ENCODE data around the gene GH1. TPM values are rescaled to one million over a fixed set of nuclear protein-coding genes. Genes with fewer than 3 reads are reported as not detected.
A peak's percentile ranks its signal among the peaks of the same experiment; 100 is the strongest.

GH1 gene
- total and polyA plus RNA-seq, 2 donors (not counting 1 experiment from before 2014, with no cell fraction given), result 1.7 to 2.3 TPM

DNA sequence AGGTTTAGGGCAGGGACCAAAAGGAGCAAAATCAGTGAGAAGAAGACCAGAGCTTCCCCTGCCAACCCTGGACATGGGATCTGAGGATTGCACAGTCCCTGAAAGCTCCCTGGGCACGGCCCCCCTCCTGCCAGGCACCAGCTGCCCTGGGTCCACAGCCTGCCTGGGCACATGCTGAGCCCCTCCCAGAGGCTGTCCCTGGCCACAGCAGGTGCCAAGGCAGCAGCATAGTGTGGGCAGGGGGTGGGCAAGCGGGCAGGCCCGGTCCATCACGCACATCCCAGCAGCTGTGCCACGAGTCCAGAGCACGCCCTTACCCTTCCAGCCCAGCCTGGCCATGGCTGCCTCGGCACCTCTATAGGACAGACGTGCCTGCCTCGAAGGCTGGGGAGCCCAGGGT lies 41.4 kb upstream of the GH1 start:
- H3K9me3 Mint-ChIP-seq (ENCODE audit: insufficient read depth), result no peaks in the 10 kb centered on the region
- no peak overlapping the region for H3K9ac ChIP-seq (ENCODE audit: low read length)
- ATAC-seq (ENCODE audit: low read depth) (no peak), DNase-seq (no peak)
- H3K4me3 Mint-ChIP-seq, result no peak overlapping the region
- 94% methylated on average over 9 of the region's 9 CpGs for WGBS (ENCODE audit: insufficient coverage)
- no peak overlapping the region for H3K4me2 ChIP-seq (replicated peaks; ENCODE audit: low read depth, low read length, poor library complexity, severe bottlenecking)
- no peak overlapping the region for H3K4me3 ChIP-seq (ENCODE audit: control extremely low read depth in 1 of 5, extremely low read depth in 1 of 5, insufficient read depth in 1 of 5, low read depth in 2 of 5, low read length in 4 of 5)
- no peak overlapping the region for H2AFZ ChIP-seq (ENCODE audit: insufficient read depth, low read depth, low read length, poor library complexity, severe bottlenecking)
- H3K27me3 Mint-ChIP-seq, result no peaks in the 10 kb centered on the region
- H3K36me3 ChIP-seq (replicated peaks in 1 of 2; ENCODE audit: control extremely low read depth in 1 of 2, control insufficient read depth in 1 of 2, extremely low read depth in 1 of 2, insufficient read depth in 2 of 2, low read length in 1 of 2), result no peaks in the 10 kb centered on the region
- no peak overlapping the region for H3K27ac ChIP-seq (ENCODE audit: low read length in 2 of 2)
- H4K20me1 ChIP-seq (ENCODE audit: control insufficient read depth, insufficient read depth, low read length, poor library complexity, severe bottlenecking), result no peaks in the 10 kb centered on the region
- ChIA-PET CTCF (interaction anchor here (14.3 to 14.6 kb wide), 2 partner anchors 44 to 64 kb away, joined by 214 to 504 read pairs; partner anchors contain the start of genes CSHL1, GH1 and ICAM2), POLR2A (no interaction called here)
- no peaks in the 10 kb centered on the region for H3K9me3 ChIP-seq (ENCODE audit: control extremely low read depth in 1 of 3, control insufficient read depth in 2 of 3, insufficient read depth in 1 of 3, low read length in 2 of 3)
- no peaks in the 10 kb centered on the region for H3K27me3 ChIP-seq (replicated peaks in 1 of 4; ENCODE audit: control extremely low read depth in 1 of 4, control insufficient read depth in 3 of 4, insufficient read depth in 4 of 4, low read length in 3 of 4)
- intact Hi-C loops (cut with micrococcal nuclease), result no loop called here
- H3K4me1 ChIP-seq (ENCODE audit: control insufficient read depth in 2 of 2, insufficient read depth in 2 of 2, low read length in 2 of 2), result peaks cover 8 to 18% of the 10 kb centered on the region in 2 donors
- no peak overlapping the region for H3K27ac Mint-ChIP-seq
- H3K4me1 Mint-ChIP-seq, result peaks cover 20% of the 10 kb centered on the region
- no peaks in the 10 kb centered on the region for H3K79me2 ChIP-seq (ENCODE audit: control insufficient read depth, insufficient read depth, low read length)
- TF ChIP-seq EZH2 (IDR thresholded peaks at IDR 0.05; ENCODE audit: borderline replicate concordance, insufficient read depth, low read depth, low read length, poor library complexity, severe bottlenecking), result no peak
- TF ChIP-seq, protein P1, sequence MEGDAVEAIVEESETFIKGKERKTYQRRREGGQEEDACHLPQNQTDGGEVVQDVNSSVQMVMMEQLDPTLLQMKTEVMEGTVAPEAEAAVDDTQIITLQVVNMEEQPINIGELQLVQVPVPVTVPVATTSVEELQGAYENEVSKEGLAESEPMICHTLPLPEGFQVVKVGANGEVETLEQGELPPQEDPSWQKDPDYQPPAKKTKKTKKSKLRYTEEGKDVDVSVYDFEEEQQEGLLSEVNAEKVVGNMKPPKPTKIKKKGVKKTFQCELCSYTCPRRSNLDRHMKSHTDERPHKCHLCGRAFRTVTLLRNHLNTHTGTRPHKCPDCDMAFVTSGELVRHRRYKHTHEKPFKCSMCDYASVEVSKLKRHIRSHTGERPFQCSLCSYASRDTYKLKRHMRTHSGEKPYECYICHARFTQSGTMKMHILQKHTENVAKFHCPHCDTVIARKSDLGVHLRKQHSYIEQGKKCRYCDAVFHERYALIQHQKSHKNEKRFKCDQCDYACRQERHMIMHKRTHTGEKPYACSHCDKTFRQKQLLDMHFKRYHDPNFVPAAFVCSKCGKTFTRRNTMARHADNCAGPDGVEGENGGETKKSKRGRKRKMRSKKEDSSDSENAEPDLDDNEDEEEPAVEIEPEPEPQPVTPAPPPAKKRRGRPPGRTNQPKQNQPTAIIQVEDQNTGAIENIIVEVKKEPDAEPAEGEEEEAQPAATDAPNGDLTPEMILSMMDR (IDR thresholded peaks at IDR 0.05), result no peak

- no peaks in the 10 kb centered on the region for H3K9me3 ChIP-seq (ENCODE audit: control extremely low read depth in 1 of 3, control insufficient read depth in 2 of 3, insufficient read depth in 1 of 3, low read length in 2 of 3)
- TF ChIP-seq EZH2 (IDR thresholded peaks at IDR 0.05; ENCODE audit: borderline replicate concordance, insufficient read depth, low read depth, low read length, poor library complexity, severe bottlenecking), result no peak
- TF ChIP-seq, protein P1 (IDR thresholded peaks at IDR 0.05), result no peak
- H3K9ac ChIP-seq (ENCODE audit: low read length), result no peak overlapping the region
- no peak for DNase-seq
- no peaks in the 10 kb centered on the region for H3K79me2 ChIP-seq (ENCODE audit: control insufficient read depth, insufficient read depth, low read length)
- H3K27ac Mint-ChIP-seq, result peak overlapping the region; percentile 59
- no peaks in the 10 kb centered on the region for H3K27me3 ChIP-seq (replicated peaks in 1 of 4; ENCODE audit: control extremely low read depth in 1 of 4, control insufficient read depth in 3 of 4, insufficient read depth in 4 of 4, low read length in 3 of 4)
- no peak overlapping the region for H3K27ac ChIP-seq (ENCODE audit: low read length in 2 of 2)
- no peak overlapping the region for H3K4me2 ChIP-seq (replicated peaks; ENCODE audit: low read depth, low read length, poor library complexity, severe bottlenecking)
- no peak overlapping the region for H2AFZ ChIP-seq (ENCODE audit: insufficient read depth, low read depth, low read length, poor library complexity, severe bottlenecking)
- no peak overlapping the region for H3K4me3 Mint-ChIP-seq
- intact Hi-C loops (cut with micrococcal nuclease), result no loop called here
- no peak for ATAC-seq (ENCODE audit: low read depth)
- no peaks in the 10 kb centered on the region for H3K36me3 ChIP-seq (replicated peaks in 1 of 2; ENCODE audit: control extremely low read depth in 1 of 2, control insufficient read depth in 1 of 2, extremely low read depth in 1 of 2, insufficient read depth in 2 of 2, low read length in 1 of 2)
- H3K4me1 ChIP-seq (ENCODE audit: control insufficient read depth in 2 of 2, insufficient read depth in 2 of 2, low read length in 2 of 2), result peaks cover 34 to 49% of the 10 kb centered on the region in 2 donors
- no peak overlapping the region for H3K4me3 ChIP-seq (ENCODE audit: control extremely low read depth in 1 of 5, extremely low read depth in 1 of 5, insufficient read depth in 1 of 5, low read depth in 2 of 5, low read length in 4 of 5)
- POLR2A ChIA-PET, result interaction anchor here (1.2 to 1.3 kb wide), 2 partner anchors 10 to 12 kb away, joined by 3 to 4 read pairs; no protein-coding TSS in a partner anchor
- H3K4me1 Mint-ChIP-seq, result peaks cover 28% of the 10 kb centered on the region
- CTCF ChIA-PET, result interaction anchor here (1.4 to 14.6 kb wide), 7 partner anchors 10 to 177 kb away, joined by 3 to 504 read pairs (median 16); partner anchors contain the start of genes CD79B, CSHL1, GH1 and ICAM2
- no peaks in the 10 kb centered on the region for H3K9me3 Mint-ChIP-seq (ENCODE audit: insufficient read depth)
- WGBS (ENCODE audit: insufficient coverage), result 100% methylated on average over 2 of the region's 5 CpGs
- no peaks in the 10 kb centered on the region for H3K27me3 Mint-ChIP-seq
- H4K20me1 ChIP-seq (ENCODE audit: control insufficient read depth, insufficient read depth, low read length, poor library complexity, severe bottlenecking), result no peaks in the 10 kb centered on the region
Measured at GRCh38 chr17:63956296-63956920, 37.8 kb upstream of the GH1 start.
